ENCODE measurements around the gene FAM229A. TPM values are rescaled to one million over a fixed set of nuclear protein-coding genes. Genes with fewer than 3 reads are reported as not detected.

The FAM229A gene
- total RNA-seq, 3 donors from 2014 or later = 2.7 to 3.5 (median 3.2) TPM

Other genes starting within 250 kb of the FAM229A start
- 10 to 100 TPM; 80.7 to 86.6 (median 86.0) TPM for gene TXLNA, start 182.8 kb downstream of the FAM229A start, total RNA-seq
- gene CCDC28B, start 161.9 kb downstream of the FAM229A start, total RNA-seq = 10 to 100 TPM in 1 of 3 donors, 1 to 10 TPM in 2; 6.7 to 10.0 (median 7.8) TPM
- 1 to 10 TPM; 2.2 to 3.0 (median 2.9) TPM for gene IQCC, start 156.8 kb downstream of the FAM229A start, total RNA-seq
- not detected for gene DCDC2B, start 153.4 kb downstream of the FAM229A start, total RNA-seq
- gene TMEM234, start 140.1 kb downstream of the FAM229A start, total RNA-seq = 1 to 10 TPM; 8.0 to 9.2 (median 8.2) TPM
- 100 to 1,000 TPM; 404 to 436 (median 434) TPM for gene EIF3I, start 140.1 kb downstream of the FAM229A start, total RNA-seq
- under 1 TPM in 1 of 3 donors, not detected in 2; 0.25 TPM for gene FAM167B, start 115.3 kb downstream of the FAM229A start, total RNA-seq
- 100 to 1,000 TPM; 187 to 238 (median 237) TPM for gene LCK, start 111.2 kb downstream of the FAM229A start, total RNA-seq
- 100 to 1,000 TPM; 168 to 177 (median 173) TPM for gene HDAC1, start 70.4 kb downstream of the FAM229A start, total RNA-seq
- gene MARCKSL1, start 26.3 kb downstream of the FAM229A start, total RNA-seq = 10 to 100 TPM; 25.3 to 33.5 (median 27.8) TPM
- under 1 TPM; 0.71 to 0.98 (median 0.92) TPM for gene TSSK3, start 54 bp upstream of the FAM229A start, total RNA-seq
- gene BSDC1, start 32.0 kb upstream of the FAM229A start, total RNA-seq = 10 to 100 TPM; 42.2 to 56.8 (median 46.6) TPM
- gene ZBTB8B, start 102.6 kb upstream of the FAM229A start, total RNA-seq = not detected
- gene ZBTB8A, start 176.9 kb upstream of the FAM229A start, total RNA-seq = under 1 TPM; 0.19 to 0.24 (median 0.23) TPM